ENCODE results near the gene FKRP.
"Not testable (repeated sequence)": the region's sequence is repeated elsewhere in the genome, so short reads cannot be mapped to it uniquely, and the experiment has no call there.

The FKRP gene

GRCh38 chr19:46772170-46773017, 26.5 kb downstream of the FKRP start:
- DNase-seq: no peak
- intact Hi-C loops (cut with DNase I): no loop called here

GRCh38 chr19:46773018-46773399, 27.2 kb downstream of the FKRP start:
- DNase-seq: no peak

GRCh38 chr19:46775642-46776258, 29.9 kb downstream of the FKRP start:
- intact Hi-C loops (cut with DNase I): no loop called here
- no peak for DNase-seq

More at GRCh38 chr19:46773018-46773399, 27.2 kb downstream of the FKRP start:
- intact Hi-C loops (cut with DNase I): no loop called here

GRCh38 chr19:46776927-46777911, 31.4 kb downstream of the FKRP start:
- intact Hi-C loops (cut with DNase I): no loop called here

GRCh38 chr19:46777956-46778645, 32.2 kb downstream of the FKRP start:
- DNase-seq; intact Hi-C loops (cut with DNase I): not testable (repeated sequence)

More at GRCh38 chr19:46776927-46777911, 31.4 kb downstream of the FKRP start:
- no peak for DNase-seq

GRCh38 chr19:46782355-46783019, 36.6 kb downstream of the FKRP start:
- DNase-seq: no peak
- intact Hi-C loops (cut with DNase I): no loop called here

GRCh38 chr19:46783670-46784069, 37.8 kb downstream of the FKRP start:
- no peak for DNase-seq

GRCh38 chr19:46784262-46785053, 38.6 kb downstream of the FKRP start:
- intact Hi-C loops (cut with DNase I): no loop called here
- DNase-seq: peak in 21 of 42 donors; percentile 15 to 65 (median 35)

More at GRCh38 chr19:46783670-46784069, 37.8 kb downstream of the FKRP start:
- intact Hi-C loops (cut with DNase I): no loop called here

- intact Hi-C loops (cut with DNase I): no loop called here
- no peak for DNase-seq
These were observed 39.5 kb downstream of the FKRP start for GRCh38 chr19:46785054-46785979.

- intact Hi-C loops (cut with DNase I): no loop called here
- DNase-seq: no peak
These were observed 40.1 kb downstream of the FKRP start for GRCh38 chr19:46785980-46786235.

- DNase-seq: peak in 36 of 42 donors; percentile 4 to 64 (median 36)
These were observed 40.6 kb downstream of the FKRP start for GRCh38 chr19:46786236-46787039.

GRCh38 chr19:46787040-46787330, 41.1 kb downstream of the FKRP start:
- intact Hi-C loops (cut with DNase I): no loop called here
- no peak for DNase-seq

More at GRCh38 chr19:46786236-46787039, 40.6 kb downstream of the FKRP start:
- intact Hi-C loops (cut with DNase I): no loop called here

GRCh38 chr19:46787331-46788261, 41.7 kb downstream of the FKRP start:
- intact Hi-C loops (cut with DNase I): no loop called here
- DNase-seq: peak in 9 of 42 donors; percentile 17 to 45 (median 30)

- intact Hi-C loops (cut with DNase I): no loop called here
- DNase-seq: peak; percentile 71 to 90 (median 83)
These were observed 42.6 kb downstream of the FKRP start, which contains the start of gene SLC1A5 for GRCh38 chr19:46788262-46788967. SLC1A5 (minus strand) TSS chr19:46788594; CDS start chr19:46787965, 629 bp downstream.

All from head of caudate nucleus (tissue), 42 donors.